H1 (cell line): ENCODE measurements around the gene TSPAN1. TPM values are rescaled to one million over a fixed set of nuclear protein-coding genes. Genes with fewer than 3 reads are reported as not detected.

ENCODE experiments used
- CTCF ChIA-PET: fragments of 300-600 bp; sonication (Branson Sonifier 250); formaldehyde crosslinking; loops from one replicate; lab custom pipeline; 2021; ENCODE audit not compliant: partially characterized antibody; lab: Charles Lee
- POLR2A ChIA-PET: fragments of 300-600 bp; sonication (Branson Sonifier 250); formaldehyde crosslinking; loops from one replicate; lab custom pipeline; 2021; ENCODE audit warnings: inconsistent platforms; ENCODE audit not compliant: partially characterized antibody; lab: Charles Lee
- DNase-seq, 2 experiments: peaks; one replicate each; pipeline versions ENCODE4 v3.0.0 to v3.0.0-alpha.2; 2010 to 2022; ENCODE audit warnings: low spot score in 2 of 2, low read depth in 1 of 2, mixed read lengths in 1 of 2
- FAIRE-seq: peaks from 2 replicates; lab custom pipeline; 2011; peaks lifted over from hg19 to GRCh38; lab: Jason Lieb, UNC
- H2AFZ ChIP-seq: 2 replicates; pipeline ENCODE4 v1.8.1; 2012; ENCODE audit warnings: low read length, inconsistent platforms
- H2AK5ac ChIP-seq: 2 replicates; pipeline ENCODE4 v1.6.1; 2013; ENCODE audit warnings: low read depth, low read length
- H2BK120ac ChIP-seq: replicated peaks from 2 replicates; pipeline ENCODE3; 2013; ENCODE audit warnings: low read depth, low read length, inconsistent platforms
- H2BK12ac ChIP-seq: 2 replicates; pipeline ENCODE4 v1.6.1; 2013; ENCODE audit warnings: low read depth, low read length
- H2BK15ac ChIP-seq: 2 replicates; pipeline ENCODE4 v1.6.1; 2013; ENCODE audit warnings: low read length
- H2BK20ac ChIP-seq: 2 replicates; pipeline ENCODE4 v1.6.1; 2013; ENCODE audit warnings: low read length
- H2BK5ac ChIP-seq: 2 replicates; pipeline ENCODE4 v1.6.1; 2013; ENCODE audit warnings: low read depth, low read length
- H3K14ac ChIP-seq: 2 replicates; pipeline ENCODE4 v1.6.1; 2013; ENCODE audit warnings: inconsistent platforms; ENCODE audit not compliant: insufficient read length
- H3K18ac ChIP-seq: 2 replicates; pipeline ENCODE4 v1.6.1; 2013; ENCODE audit warnings: low read length; ENCODE audit errors: extremely low read depth
- H3K23ac ChIP-seq: 2 replicates; pipeline ENCODE4 v1.6.1; 2013; ENCODE audit warnings: inconsistent platforms; ENCODE audit not compliant: insufficient read length
- H3K23me2 ChIP-seq: 2 replicates; pipeline ENCODE4 v1.6.1; 2013; ENCODE audit warnings: low read depth, low read length
- H3K27ac ChIP-seq: 2 replicates; pipeline ENCODE4 v1.6.1; 2011; ENCODE audit warnings: low read depth, low read length, inconsistent platforms
- H3K27me3 ChIP-seq, 4 experiments: replicated peaks in 1 of 4; 1 replicate in 1 of 4; 2 replicates in 3 of 4; pipeline versions ENCODE4 v1.6.1 to v1.8.1; 2011 to 2013; ENCODE audit warnings: low read length in 3 of 4, mild to moderate bottlenecking in 3 of 4, inconsistent platforms in 2 of 4, mixed read lengths in 2 of 4, moderate library complexity in 1 of 4; ENCODE audit not compliant: control insufficient read depth in 3 of 4, insufficient read depth in 3 of 4; ENCODE audit errors: extremely low read depth in 1 of 4
- H3K36me3 ChIP-seq, 4 experiments: 2 replicates each; pipeline versions ENCODE4 v1.6.1 to v1.8.1; 2011 to 2013; ENCODE audit warnings: mild to moderate bottlenecking in 4 of 4, low read length in 3 of 4, moderate library complexity in 2 of 4, control low read depth in 1 of 4, inconsistent platforms in 1 of 4; ENCODE audit not compliant: insufficient read depth in 4 of 4, control insufficient read depth in 2 of 4
- H3K4ac ChIP-seq: replicated peaks from 2 replicates; pipeline ENCODE3; 2013; ENCODE audit warnings: low read length, low read depth, mixed read lengths, inconsistent platforms; ENCODE audit not compliant: insufficient read length
- H3K4me1 ChIP-seq, 4 experiments: replicated peaks in 1 of 4; 1 replicate in 1 of 4; 2 replicates in 3 of 4; pipeline versions ENCODE4 v1.6.1 to v1.8.1; 2011 to 2013; ENCODE audit warnings: low read length in 3 of 4, inconsistent platforms in 2 of 4, mixed read lengths in 1 of 4; ENCODE audit not compliant: insufficient read depth in 4 of 4, control insufficient read depth in 3 of 4
- H3K4me2 ChIP-seq, 2 experiments: 2 replicates each; pipeline versions ENCODE4 v1.6.1 to v1.8.1; 2011 to 2013; ENCODE audit warnings: low read depth in 2 of 2, low read length in 2 of 2, control low read depth in 1 of 2, inconsistent platforms in 1 of 2, mild to moderate bottlenecking in 1 of 2; ENCODE audit not compliant: insufficient read depth in 1 of 2
- H3K4me3 ChIP-seq, 4 experiments: fragments of 200-600, 300-600 bp in 1 of 4; sonication (generic), shearing (Covaris generic), sonication (Bioruptor Twin) in 1 of 4; 2 replicates each; pipeline versions ENCODE4 v1.5.1 to v1.8.1; 2011 to 2016; ENCODE audit warnings: low read length in 4 of 4, low read depth in 3 of 4, control low read depth in 2 of 4, inconsistent platforms in 2 of 4, mild to moderate bottlenecking in 2 of 4, mixed read lengths in 1 of 4, moderate library complexity in 1 of 4; ENCODE audit not compliant: insufficient read depth in 2 of 4; ENCODE audit errors: extremely low read depth in 1 of 4
- H3K56ac ChIP-seq: replicated peaks from 2 replicates; pipeline ENCODE3; 2013; ENCODE audit warnings: low read depth, mild to moderate bottlenecking, mixed read lengths, low read length, inconsistent platforms; ENCODE audit not compliant: insufficient read length
- H3K79me1 ChIP-seq: 2 replicates; pipeline ENCODE4 v1.6.1; 2013; ENCODE audit warnings: low read depth, low read length, control low read depth
- H3K79me2 ChIP-seq, 2 experiments: 2 replicates each; pipeline versions ENCODE4 v1.6.1 to v1.8.1; 2012 to 2013; ENCODE audit warnings: low read length in 2 of 2, mild to moderate bottlenecking in 2 of 2, inconsistent platforms in 1 of 2; ENCODE audit not compliant: insufficient read depth in 2 of 2, control insufficient read depth in 1 of 2
- H3K9ac ChIP-seq, 4 experiments: replicated peaks in 1 of 4; 1 replicate in 1 of 4; 2 replicates in 3 of 4; pipeline versions ENCODE4 v1.6.1 to v1.8.1; 2011 to 2013; ENCODE audit warnings: low read depth in 3 of 4, low read length in 3 of 4, control low read depth in 2 of 4, mild to moderate bottlenecking in 2 of 4, moderate library complexity in 2 of 4, inconsistent platforms in 1 of 4; ENCODE audit errors: extremely low read depth in 1 of 4
- H3K9me3 ChIP-seq, 2 experiments: 2 replicates each; pipeline versions ENCODE4 v1.6.1 to v1.8.1; 2012 to 2013; ENCODE audit warnings: mild to moderate bottlenecking in 2 of 2, moderate library complexity in 2 of 2, control low read depth in 1 of 2, inconsistent platforms in 1 of 2, low read depth in 1 of 2, low read length in 1 of 2, mixed read lengths in 1 of 2; ENCODE audit not compliant: insufficient read depth in 2 of 2
- H4K20me1 ChIP-seq, 2 experiments: replicated peaks in 1 of 2; 2 replicates each; pipeline versions ENCODE3 to v1.8.1; 2011 to 2013; ENCODE audit warnings: inconsistent platforms in 2 of 2, low read length in 2 of 2, mild to moderate bottlenecking in 1 of 2; ENCODE audit not compliant: insufficient read depth in 2 of 2, control insufficient read depth in 1 of 2
- H4K5ac ChIP-seq: 2 replicates; pipeline ENCODE4 v1.6.1; 2013; ENCODE audit warnings: low read length, low read depth, mixed read lengths, inconsistent platforms; ENCODE audit not compliant: insufficient read length
- H4K8ac ChIP-seq: 2 replicates; pipeline ENCODE4 v1.8.0; 2013; ENCODE audit warnings: mild to moderate bottlenecking, moderate library complexity, low read length, inconsistent platforms; ENCODE audit not compliant: insufficient read depth; ENCODE audit errors: extremely low read depth
- H4K91ac ChIP-seq: replicated peaks from 2 replicates; pipeline ENCODE3; 2013; ENCODE audit warnings: low read length, mixed read lengths, inconsistent platforms; ENCODE audit not compliant: insufficient read length
- ASH2L ChIP-seq: fragments of 200-600, 300-600 bp; sonication (generic); IDR thresholded peaks from one replicate; pipeline ENCODE4 v1.7.1; 2017; ENCODE audit warnings: low read length
- BCL11A ChIP-seq, 2 experiments: IDR thresholded peaks; one replicate each; pipeline ENCODE4 v1.6.1; 2011; ENCODE audit warnings: low read depth in 2 of 2, low read length in 2 of 2, mild to moderate bottlenecking in 2 of 2
- CTCF ChIP-seq, 3 experiments: IDR thresholded peaks; 1 replicate in 2 of 3; 2 replicates in 1 of 3; pipeline versions ENCODE4 v1.5.1 to v1.6.1; 2011; ENCODE audit warnings: low read length in 3 of 3, mild to moderate bottlenecking in 3 of 3, inconsistent platforms in 2 of 3, low read depth in 1 of 3, moderate library complexity in 1 of 3; ENCODE audit not compliant: insufficient read depth in 1 of 3; ENCODE audit errors: control extremely low read depth in 1 of 3
- EGR1 ChIP-seq: IDR thresholded peaks from 2 replicates; pipeline ENCODE4 v1.6.1; 2011; ENCODE audit warnings: low read depth, low read length, borderline replicate concordance
- HDAC2 ChIP-seq, 2 experiments: fragments of 300-600 bp in 1 of 2; sonication (generic) in 1 of 2; IDR thresholded peaks; 2 replicates each; pipeline ENCODE4 v1.6.1; 2011 to 2012; ENCODE audit warnings: low read depth in 2 of 2, low read length in 2 of 2, mild to moderate bottlenecking in 2 of 2, moderate library complexity in 2 of 2, borderline replicate concordance in 1 of 2, inconsistent platforms in 1 of 2
- NANOG ChIP-seq: IDR thresholded peaks from 2 replicates; pipeline ENCODE4 v1.6.1; 2011; ENCODE audit warnings: low read length, low read depth, mild to moderate bottlenecking, inconsistent platforms; ENCODE audit not compliant: insufficient read depth, poor library complexity, severe bottlenecking
- POLR2AphosphoS5 ChIP-seq: IDR thresholded peaks from 2 replicates; pipeline ENCODE4 v1.6.1; 2011; ENCODE audit warnings: low read depth, low read length
- RXRA ChIP-seq: IDR thresholded peaks from 2 replicates; pipeline ENCODE4 v1.6.1; 2011; ENCODE audit warnings: low read depth, mild to moderate bottlenecking, low read length, moderate library complexity; ENCODE audit not compliant: insufficient read depth
- SAP30 ChIP-seq: fragments of 300-600 bp; sonication (generic); IDR thresholded peaks from 2 replicates; pipeline ENCODE4 v1.7.1; 2012; ENCODE audit warnings: low read length, moderate library complexity, mild to moderate bottlenecking, inconsistent platforms; ENCODE audit not compliant: insufficient read depth, insufficient replicate concordance
- SIX5 ChIP-seq: IDR thresholded peaks from 2 replicates; pipeline ENCODE4 v1.6.1; 2011; ENCODE audit warnings: mild to moderate bottlenecking, low read depth, low read length
- SRF ChIP-seq: IDR thresholded peaks from 2 replicates; pipeline ENCODE4 v1.6.1; 2011; ENCODE audit warnings: mild to moderate bottlenecking, low read depth, low read length, moderate library complexity
- WGBS, 2 experiments: shearing (Covaris generic) in 1 of 2; methylation state at CpG; one replicate each; pipeline versions ENCODE4 v1.1.6 to v1.1.7; 2013 to 2015; ENCODE audit warnings: low lambda C conversion rate in 2 of 2, mixed read lengths in 2 of 2, inconsistent platforms in 1 of 2, low coverage in 1 of 2, missing lambda C conversion rate in 1 of 2; ENCODE audit not compliant: insufficient replicate concordance in 2 of 2, insufficient coverage in 1 of 2, insufficient read length in 1 of 2; ENCODE audit errors: extremely low coverage in 1 of 2, missing lambda C conversion rate in 1 of 2; 5-methylcytosine and 5-hydroxymethylcytosine counted together
- polyA plus RNA-seq, 7 experiments: library from polyadenylated mRNA; depleted of rRNA in 3 of 7; stranded (reverse) in 5 of 7; unstranded in 2 of 7; fragments of >200 nt in 5 of 7; fragments of 200-250 nt in 2 of 7; gene quantifications; 1 replicate in 5 of 7; 2 replicates in 1 of 7; 4 replicates in 1 of 7; pipeline versions ENCODE4 v1.2.1 to v1.2.3, GENCODE V29; 2011 to 2013; ENCODE audit warnings: missing spikeins in 2 of 7, mixed read lengths in 2 of 7
- total RNA-seq: library from RNA; stranded (reverse); fragmentation: NEBNext Ultra II Directional; extraction: Animal tissue kit (Norgen Biotek cat#: 25700); gene quantifications from 2 replicates; pipeline ENCODE4 v1.2.1, GENCODE V29; 2021

The TSPAN1 gene
- total and polyA plus RNA-seq, 2 of the 8 experiments (the other 6 are each of a cell fraction or from before 2014, with no cell fraction given): 0.05 TPM; not detected in 1

DNA sequence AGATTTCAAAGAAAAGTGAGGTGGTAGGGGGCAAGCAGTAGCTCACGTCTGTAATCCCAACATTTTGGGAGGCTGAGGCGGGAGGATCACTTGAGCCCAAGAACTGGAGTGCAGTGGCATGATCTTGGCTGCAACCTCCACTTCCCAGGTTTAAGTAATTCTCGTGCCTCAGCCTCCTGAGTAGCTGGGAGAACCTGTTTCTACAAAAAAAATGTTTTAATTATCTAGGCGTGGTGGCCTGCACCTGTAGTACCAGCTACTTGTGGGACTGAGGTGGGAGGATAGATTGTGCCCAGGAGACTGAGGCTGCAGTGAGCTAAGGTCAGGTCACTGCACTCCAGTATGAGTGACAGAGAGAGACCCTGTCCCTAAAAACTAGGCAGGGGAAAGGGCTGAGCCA lies 2.6 kb upstream of the TSPAN1 start:
- ChIA-PET CTCF (interaction anchor here (0.9 to 8.7 kb wide), 5 partner anchors 12 to 136 kb away, joined by 3 to 67 read pairs (median 6); no protein-coding TSS in a partner anchor), POLR2A (interaction anchor here (0.9 to 1.2 kb wide), 2 partner anchors 27 to 139 kb away, joined by 3 read pairs; no protein-coding TSS in a partner anchor)
- Histone ChIP-seq H3K36me3 (no peaks in the 10 kb centered on the region), H3K27me3 (peaks cover 0 to 8% (median 4%) of the 10 kb centered on the region in 4 experiments; a peak in 5 of 7 replicates), H3K4ac (no peak overlapping the region), H3K4me1 (peaks cover 4 to 23% (median 13%) of the 10 kb centered on the region in 4 experiments), H3K14ac (no peak overlapping the region), H4K91ac (no peak overlapping the region), H2BK12ac (no peak overlapping the region), H4K5ac (no peak overlapping the region), H3K23ac (no peak overlapping the region), H3K23me2 (no peaks in the 10 kb centered on the region), H3K4me2 (no peak overlapping the region), H3K18ac (no peak overlapping the region), H2AK5ac (no peak overlapping the region), H2BK20ac (no peak overlapping the region), H3K9ac (no peak overlapping the region), H3K79me1 (0 out of 2 replicates have a peak, but pooled peaks cover 3% of the 10 kb centered on the region), H2BK120ac (no peak overlapping the region), H4K20me1 (peaks cover 0 to 1% of the 10 kb centered on the region in 2 experiments), H3K27ac (no peak overlapping the region), H3K4me3 (no peak overlapping the region), H2BK15ac (no peak overlapping the region), H3K56ac (no peak overlapping the region), H3K9me3 (no peaks in the 10 kb centered on the region), H2BK5ac (no peak overlapping the region), H2AFZ (no peak overlapping the region), H4K8ac (no peak overlapping the region), H3K79me2 (no peaks in the 10 kb centered on the region)
- WGBS, 2 experiments: 91% methylated on average over 4 of the region's 4 CpGs; no CpG with 5 or more reads in 1 of the 2 experiments
- DNase-seq: no peak
- FAIRE-seq: no peak
- TF ChIP-seq EGR1: no peak
- TF ChIP-seq NANOG: no peak
- TF ChIP-seq HDAC2 (IDR thresholded peaks at IDR 0.05; ENCODE audit: borderline replicate concordance in 1 of 2, low read depth in 2 of 2, low read length in 2 of 2): no peak
- no peak for TF ChIP-seq SRF
- no peak for TF ChIP-seq RXRA
- TF ChIP-seq BCL11A (IDR thresholded peaks at IDR 0.05; ENCODE audit: low read depth in 2 of 2, low read length in 2 of 2): no peak
- TF ChIP-seq POLR2AphosphoS5: no peak
- TF ChIP-seq ASH2L: no peak
- TF ChIP-seq SAP30: no peak
- TF ChIP-seq CTCF (IDR thresholded peaks at IDR 0.05; ENCODE audit: control extremely low read depth in 1 of 3, insufficient read depth in 1 of 3, low read depth in 1 of 3, low read length in 3 of 3): no peak
- no peak for TF ChIP-seq SIX5
